IMR-90 (cell line): Measurements from ENCODE around the gene MPND. TPM values are rescaled to one million over a fixed set of nuclear protein-coding genes. Genes with fewer than 3 reads are reported as not detected.

ENCODE experiments used
- ATAC-seq: fragments of 200-7000 bp; cut with Tn5 transposase; 2 replicates; pipeline ENCODE4 v1.9.1; 2020; ENCODE audit warnings: low read depth, mild to moderate bottlenecking, moderate library complexity
- BruUV-seq: library from RNA; stranded (reverse); fragments of 400-500 nt; replicated peaks from 2 replicates; lab custom pipeline; 2021; lab: Mats Ljungman, UMichigan
- CTCF ChIA-PET: fragments of 300-600 bp; formaldehyde crosslinking; extraction: SDS; loops from one replicate; lab custom pipeline; 2021; ENCODE audit warnings: antibody characterized with exemption; lab: Yijun Ruan, JAX
- POLR2A ChIA-PET: fragments of 300-600 bp; sonication (Branson Sonifier 250); formaldehyde crosslinking; loops from one replicate; lab custom pipeline; 2022; ENCODE audit warnings: antibody characterized with exemption; ENCODE audit not compliant: unreplicated experiment; lab: Charles Lee
- DNase-seq: peaks from one replicate; pipeline ENCODE4 v3.0.0; 2013
- H2AFZ ChIP-seq: replicated peaks from 2 replicates; pipeline ENCODE3; 2013; ENCODE audit warnings: low read length, mild to moderate bottlenecking; ENCODE audit not compliant: poor library complexity
- H2AK5ac ChIP-seq: 2 replicates; pipeline ENCODE4 v1.6.1; 2013; ENCODE audit warnings: low read depth, low read length, inconsistent platforms
- H2AK9ac ChIP-seq: replicated peaks from 2 replicates; pipeline ENCODE3; 2013; ENCODE audit warnings: mild to moderate bottlenecking, low read depth, low read length, moderate library complexity; ENCODE audit not compliant: poor library complexity
- H2BK120ac ChIP-seq: 2 replicates; pipeline ENCODE4 v1.6.1; 2013; ENCODE audit warnings: low read depth, low read length, inconsistent platforms
- H2BK15ac ChIP-seq: 3 replicates; pipeline ENCODE4 v1.6.1; 2013; ENCODE audit warnings: low read depth, low read length, inconsistent platforms
- H2BK20ac ChIP-seq: 2 replicates; pipeline ENCODE4 v1.6.1; 2013; ENCODE audit warnings: low read depth, mild to moderate bottlenecking, inconsistent platforms, low read length, moderate library complexity
- H2BK5ac ChIP-seq: 2 replicates; pipeline ENCODE4 v1.6.1; 2013; ENCODE audit warnings: mild to moderate bottlenecking, low read depth, low read length, inconsistent platforms; ENCODE audit not compliant: poor library complexity, severe bottlenecking
- H3K14ac ChIP-seq: replicated peaks from 2 replicates; pipeline ENCODE4 v1.6.1; 2013; ENCODE audit warnings: low read depth, low read length, inconsistent platforms
- H3K18ac ChIP-seq: 2 replicates; pipeline ENCODE4 v1.6.1; 2013; ENCODE audit warnings: low read depth, low read length, control low read depth
- H3K23ac ChIP-seq: 2 replicates; pipeline ENCODE4 v1.6.1; 2013; ENCODE audit warnings: low read depth, low read length, inconsistent platforms
- H3K27ac ChIP-seq: 2 replicates; pipeline ENCODE4 v1.5.1; 2013; ENCODE audit warnings: mild to moderate bottlenecking, control low read depth, low read length; ENCODE audit not compliant: insufficient read depth
- H3K27me3 ChIP-seq: 2 replicates; pipeline ENCODE4 v1.6.1; 2013; ENCODE audit warnings: low read length; ENCODE audit not compliant: control insufficient read depth, insufficient read depth
- H3K36me3 ChIP-seq: 2 replicates; pipeline ENCODE4 v1.6.1; 2013; ENCODE audit warnings: low read length, mixed read lengths; ENCODE audit not compliant: control insufficient read depth, insufficient read depth
- H3K4ac ChIP-seq: 2 replicates; pipeline ENCODE4 v1.6.1; 2013; ENCODE audit warnings: low read depth, low read length, inconsistent platforms
- H3K4me1 ChIP-seq: 2 replicates; pipeline ENCODE4 v1.6.1; 2013; ENCODE audit warnings: low read length, mixed read lengths; ENCODE audit not compliant: control insufficient read depth, insufficient read depth
- H3K4me2 ChIP-seq: 2 replicates; pipeline ENCODE4 v1.6.1; 2013; ENCODE audit warnings: low read depth, mild to moderate bottlenecking, control low read depth, low read length, moderate library complexity
- H3K4me3 ChIP-seq: 2 replicates; pipeline ENCODE4 v1.5.1; 2013; ENCODE audit warnings: low read depth, mild to moderate bottlenecking, control low read depth, low read length, moderate library complexity; ENCODE audit not compliant: insufficient read depth
- H3K56ac ChIP-seq: 2 replicates; pipeline ENCODE4 v1.6.1; 2013; ENCODE audit warnings: low read length, inconsistent platforms; ENCODE audit not compliant: insufficient read depth; ENCODE audit errors: extremely low read depth
- H3K79me1 ChIP-seq, 2 experiments: 2 replicates each; pipeline ENCODE4 v1.6.1; 2013; ENCODE audit warnings: low read length in 2 of 2, inconsistent platforms in 1 of 2, low read depth in 1 of 2
- H3K9ac ChIP-seq: 2 replicates; pipeline ENCODE4 v1.6.1; 2013; ENCODE audit warnings: low read depth, low read length, control low read depth
- H3K9me1 ChIP-seq: 2 replicates; pipeline ENCODE4 v1.6.1; 2013; ENCODE audit warnings: low read length, inconsistent platforms; ENCODE audit not compliant: insufficient read depth
- H3K9me3 ChIP-seq: 2 replicates; pipeline ENCODE4 v1.6.1; 2013; ENCODE audit warnings: low read length; ENCODE audit not compliant: control insufficient read depth, insufficient read depth
- H4K20me1 ChIP-seq: 2 replicates; pipeline ENCODE4 v1.6.1; 2013; ENCODE audit warnings: low read length, inconsistent platforms; ENCODE audit not compliant: insufficient read depth
- H4K5ac ChIP-seq: 2 replicates; pipeline ENCODE4 v1.6.1; 2013; ENCODE audit warnings: mild to moderate bottlenecking, low read depth, low read length, control low read depth
- H4K8ac ChIP-seq, 2 experiments: 2 replicates each; pipeline ENCODE4 v1.6.1; 2013; ENCODE audit warnings: low read depth in 2 of 2, low read length in 2 of 2, control low read depth in 1 of 2, inconsistent platforms in 1 of 2
- H4K91ac ChIP-seq: 2 replicates; pipeline ENCODE4 v1.6.1; 2013; ENCODE audit warnings: low read depth, low read length, inconsistent platforms; ENCODE audit not compliant: insufficient read depth
- MXI1 ChIP-seq: IDR thresholded peaks from 2 replicates; pipeline ENCODE4 v1.6.1; 2012; ENCODE audit warnings: low read depth, mild to moderate bottlenecking, low read length, moderate library complexity, borderline replicate concordance
- WGBS, 2 experiments: methylation state at CpG; one replicate each; pipeline versions ENCODE4 v1.1.5 to v1.1.7; 2013; ENCODE audit warnings: missing lambda C conversion rate in 2 of 2; ENCODE audit not compliant: insufficient read length in 1 of 2; ENCODE audit errors: extremely low coverage in 2 of 2; 5-methylcytosine and 5-hydroxymethylcytosine counted together
- dilution Hi-C: fragments of 300-500 bp; cut with HindIII; formaldehyde crosslinking; loops from one replicate; pipeline ENCODE4 v1.14.3; 2018; ENCODE audit warnings: low sequenced_read_pairs; ENCODE audit not compliant: unreplicated experiment
- in situ Hi-C: fragments of 300-500 bp; cut with MboI; formaldehyde crosslinking; loops from 3 replicates; pipeline ENCODE4 v1.14.3; 2019; ENCODE audit warnings: low sequenced_read_pairs, inconsistent platforms, mixed read lengths
- intact Hi-C: fragments of 100-400 bp; cut with micrococcal nuclease; formaldehyde crosslinking; loops from 2 replicates; pipeline ENCODE4 v1.10.0; 2022
- polyA plus RNA-seq, 3 experiments: library from polyadenylated mRNA; depleted of rRNA; stranded (reverse); fragments of >200 nt; gene quantifications; 2 replicates each; pipeline ENCODE4 v1.2.3, GENCODE V29; 2012; ENCODE audit warnings: low replicate concordance in 1 of 3
- total RNA-seq: library from RNA; depleted of rRNA; stranded (reverse); fragments of >200 nt; gene quantifications from 2 replicates; pipeline ENCODE4 v1.2.3, GENCODE V29; 2012

The MPND gene
- total and polyA plus RNA-seq, 2 of the 4 experiments (the other 2 are of a cell fraction) = 2.3 to 8.1 TPM

DNA sequence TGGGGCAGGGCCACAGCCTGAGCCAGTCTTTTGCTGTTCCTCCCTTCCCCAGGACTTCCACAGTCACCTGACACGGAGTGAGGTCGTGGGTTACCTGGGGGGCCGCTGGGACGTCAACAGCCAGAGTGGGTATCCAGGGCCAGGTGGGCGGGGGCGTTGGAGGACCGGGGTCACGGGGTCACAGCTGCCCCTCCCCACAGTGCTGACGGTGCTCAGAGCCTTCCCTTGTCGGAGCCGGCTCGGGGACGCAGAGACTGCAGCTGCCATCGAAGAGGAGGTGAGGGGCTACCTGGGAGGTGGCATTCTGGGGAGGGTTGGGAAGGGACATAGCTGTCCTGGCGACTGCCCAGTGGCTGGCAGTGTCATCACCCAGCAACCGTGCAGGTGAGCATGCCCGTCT lies 11.5 kb downstream of the MPND start:
- peaks cover 3% of the 10 kb centered on the region for H4K20me1 ChIP-seq
- TF ChIP-seq MXI1 = no peak
- dilution Hi-C loops = no loop called here
- H4K91ac ChIP-seq = no peak overlapping the region
- no peak overlapping the region for H2BK20ac ChIP-seq
- H3K4ac ChIP-seq = no peak overlapping the region
- in situ Hi-C loops = loop anchor here (5.0 kb wide), 1 partner anchor 88 kb away; no protein-coding TSS in a partner anchor
- no TSS peak for BruUV-seq
- H4K5ac ChIP-seq = no peak overlapping the region
- CTCF ChIA-PET = no interaction called here
- peaks cover 18% of the 10 kb centered on the region for H3K36me3 ChIP-seq
- no peak overlapping the region for H3K4me3 ChIP-seq
- H2AK9ac ChIP-seq = no peak overlapping the region
- H3K14ac ChIP-seq = no peak overlapping the region
- H3K9me1 ChIP-seq = no peaks in the 10 kb centered on the region
- no CpG with 5 or more reads among the region's 17 CpGs for WGBS, 2 experiments
- H3K27ac ChIP-seq = no peak overlapping the region
- H3K9ac ChIP-seq = no peak overlapping the region
- DNase-seq (no peak), ATAC-seq (no peak)
- H2BK5ac ChIP-seq = no peak overlapping the region
- no peak overlapping the region for H3K56ac ChIP-seq
- H3K4me2 ChIP-seq = no peak overlapping the region
- no peak overlapping the region for H3K18ac ChIP-seq
- H2BK15ac ChIP-seq = no peak overlapping the region
- H3K79me1 ChIP-seq = peaks cover 0 to 4% of the 10 kb centered on the region in 2 experiments; a peak in 2 of 4 replicates
- H2BK120ac ChIP-seq = no peak overlapping the region
- H2AK5ac ChIP-seq = no peak overlapping the region
- peaks cover under 1% of the 10 kb centered on the region; the same call in 1 of the 2 replicates for H3K4me1 ChIP-seq
- no peak overlapping the region for H2AFZ ChIP-seq
- no peak overlapping the region for H3K23ac ChIP-seq
- POLR2A ChIA-PET = interaction anchor here (0.6 kb wide), 1 partner anchor 12 kb away, joined by 3 read pairs; no protein-coding TSS in a partner anchor
- no peaks in the 10 kb centered on the region for H3K27me3 ChIP-seq
- H4K8ac ChIP-seq = no peak overlapping the region
- no peaks in the 10 kb centered on the region for H3K9me3 ChIP-seq
- intact Hi-C loops = no loop called here
